Neutrophil (primary cell): Measurements from ENCODE around the gene CORO7.

ENCODE experiments used
- H3K27ac ChIP-seq: fragments of 200-600 bp; sonication (generic); 2 replicates; pipeline ENCODE4 v1.5.1; 2016; ENCODE audit warnings: mild to moderate bottlenecking, moderate library complexity
- H3K27me3 ChIP-seq: fragments of 200-600 bp; sonication (generic); 2 replicates; pipeline ENCODE4 v1.6.0; 2016; ENCODE audit warnings: mild to moderate bottlenecking
- H3K36me3 ChIP-seq: fragments of 200-600 bp; sonication (generic); 2 replicates; pipeline ENCODE4 v1.5.1; 2017
- H3K4me1 ChIP-seq, 2 experiments: fragments of 200-600 bp in 1 of 2; sonication (generic) in 1 of 2; 1 replicate in 1 of 2; 2 replicates in 1 of 2; pipeline versions ENCODE4 v1.5.1 to v1.6.1; 2013 to 2016; ENCODE audit warnings: low read depth in 1 of 2, low read length in 1 of 2, mild to moderate bottlenecking in 1 of 2, moderate library complexity in 1 of 2; ENCODE audit not compliant: control insufficient read depth in 1 of 2, insufficient read depth in 1 of 2
- H3K4me3 ChIP-seq, 2 experiments: fragments of 200-600 bp in 1 of 2; sonication (generic) in 1 of 2; 1 replicate in 1 of 2; 2 replicates in 1 of 2; pipeline ENCODE4 v1.5.1; 2013 to 2016; ENCODE audit warnings: low read depth in 1 of 2, low read length in 1 of 2, mild to moderate bottlenecking in 1 of 2, moderate library complexity in 1 of 2
- H3K9me3 ChIP-seq: fragments of 200-600 bp; sonication (generic); 2 replicates; pipeline ENCODE4 v1.5.1; 2016
- TF ChIP-seq, protein P1 (sequence below): fragments of 200-600 bp; sonication (generic); IDR thresholded peaks from 2 replicates; pipeline ENCODE4 v1.5.1; 2016; ENCODE audit warnings: antibody characterized with exemption

Gene CORO7

DNA sequence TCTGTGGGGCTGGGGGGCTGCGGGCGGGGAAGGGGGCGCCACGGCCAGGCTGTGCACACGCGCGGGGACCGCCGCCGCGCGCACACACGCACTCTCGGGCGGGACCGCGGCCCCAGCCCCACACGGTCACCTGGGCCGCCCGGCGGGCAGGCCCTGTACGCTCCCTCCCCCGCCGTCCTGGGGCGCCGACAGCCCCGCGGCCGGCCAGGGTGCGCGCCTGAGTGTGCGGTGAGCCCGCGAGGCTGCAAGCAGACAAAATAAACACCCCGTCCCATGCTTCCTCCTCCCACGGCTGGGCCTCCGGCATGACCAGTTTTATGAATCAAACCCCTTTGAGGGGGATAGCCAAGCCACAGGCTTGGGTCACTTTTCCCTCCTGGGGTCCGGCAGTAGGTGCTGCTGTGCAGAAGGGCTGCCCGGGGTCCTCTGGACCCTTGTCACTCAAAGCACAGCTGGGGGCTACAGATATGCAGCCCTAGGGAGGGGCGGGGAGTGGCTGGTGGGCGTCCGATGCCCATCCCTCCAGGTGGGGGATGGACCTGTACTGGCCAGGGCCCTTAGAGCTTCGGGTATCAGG lies 44.3 kb downstream of the CORO7 start:
- Histone ChIP-seq H3K9me3 (no peaks in the 10 kb centered on the region), H3K27me3 (peaks cover 26% of the 10 kb centered on the region), H3K27ac (peak overlapping the region; percentile 27), H3K36me3 (peaks cover 71% of the 10 kb centered on the region), H3K4me3 (peak overlapping the region; percentile 38 to 48), H3K4me1 (peaks cover 13 to 32% of the 10 kb centered on the region in 2 experiments)
- TF ChIP-seq, protein P1, sequence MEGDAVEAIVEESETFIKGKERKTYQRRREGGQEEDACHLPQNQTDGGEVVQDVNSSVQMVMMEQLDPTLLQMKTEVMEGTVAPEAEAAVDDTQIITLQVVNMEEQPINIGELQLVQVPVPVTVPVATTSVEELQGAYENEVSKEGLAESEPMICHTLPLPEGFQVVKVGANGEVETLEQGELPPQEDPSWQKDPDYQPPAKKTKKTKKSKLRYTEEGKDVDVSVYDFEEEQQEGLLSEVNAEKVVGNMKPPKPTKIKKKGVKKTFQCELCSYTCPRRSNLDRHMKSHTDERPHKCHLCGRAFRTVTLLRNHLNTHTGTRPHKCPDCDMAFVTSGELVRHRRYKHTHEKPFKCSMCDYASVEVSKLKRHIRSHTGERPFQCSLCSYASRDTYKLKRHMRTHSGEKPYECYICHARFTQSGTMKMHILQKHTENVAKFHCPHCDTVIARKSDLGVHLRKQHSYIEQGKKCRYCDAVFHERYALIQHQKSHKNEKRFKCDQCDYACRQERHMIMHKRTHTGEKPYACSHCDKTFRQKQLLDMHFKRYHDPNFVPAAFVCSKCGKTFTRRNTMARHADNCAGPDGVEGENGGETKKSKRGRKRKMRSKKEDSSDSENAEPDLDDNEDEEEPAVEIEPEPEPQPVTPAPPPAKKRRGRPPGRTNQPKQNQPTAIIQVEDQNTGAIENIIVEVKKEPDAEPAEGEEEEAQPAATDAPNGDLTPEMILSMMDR = no peak

GRCh38 chr16:4371357-4372000 lies 44.9 kb downstream of the CORO7 start, which contains the start of gene VASN:
TSS of gene VASN (plus strand) at chr16:4371848. CDS start at chr16:4380878, 9,030 bp downstream.
- H3K4me1 ChIP-seq = peaks cover 13 to 32% of the 10 kb centered on the region in 2 experiments
- H3K36me3 ChIP-seq = peaks cover 71% of the 10 kb centered on the region
- peak within 1 kb of the TSS; percentile 27 for H3K27ac ChIP-seq
- peaks cover 26% of the 10 kb centered on the region for H3K27me3 ChIP-seq
- H3K9me3 ChIP-seq = no peaks in the 10 kb centered on the region
- peak within 1 kb of the TSS; percentile 38 to 48 for H3K4me3 ChIP-seq
- TF ChIP-seq, protein P1 = no peak

- peak overlapping the region; percentile 27 for H3K27ac ChIP-seq
- H3K36me3 ChIP-seq = peaks cover 68% of the 10 kb centered on the region
- H3K4me1 ChIP-seq = peaks cover 13 to 32% of the 10 kb centered on the region in 2 experiments
- H3K9me3 ChIP-seq = no peaks in the 10 kb centered on the region
- H3K27me3 ChIP-seq = peaks cover 26% of the 10 kb centered on the region
- TF ChIP-seq, protein P1 = no peak
- no peak overlapping the region for H3K4me3 ChIP-seq
Measured at GRCh38 chr16:4370570-4371356, 45.6 kb downstream of the CORO7 start.

DNA sequence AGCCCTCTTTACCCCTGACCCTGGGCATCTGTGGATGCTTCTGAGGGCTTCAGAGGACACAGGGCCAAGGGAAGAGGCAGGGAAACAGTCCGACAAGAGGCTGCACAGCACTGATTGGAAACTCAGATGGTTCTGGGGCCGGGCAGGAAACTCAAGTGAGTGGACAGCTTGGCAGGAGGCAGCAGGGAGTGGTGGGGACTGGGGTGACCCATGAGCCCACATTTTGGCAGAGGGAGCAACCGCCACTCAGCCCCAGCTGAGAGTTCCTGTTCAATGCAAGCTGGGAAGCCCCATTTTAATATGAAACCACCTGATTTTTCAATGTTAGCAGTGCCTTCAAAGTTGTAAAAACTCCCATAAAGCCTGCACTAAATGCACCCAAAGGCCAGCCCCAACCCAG lies 46.2 kb downstream of the CORO7 start:
- Histone ChIP-seq H3K9me3 (no peaks in the 10 kb centered on the region), H3K4me1 (peaks cover 13 to 32% of the 10 kb centered on the region in 2 experiments), H3K27me3 (peaks cover 26% of the 10 kb centered on the region), H3K36me3 (peaks cover 68% of the 10 kb centered on the region), H3K4me3 (no peak overlapping the region), H3K27ac (no peak overlapping the region)
- TF ChIP-seq, protein P1 = no peak

DNA sequence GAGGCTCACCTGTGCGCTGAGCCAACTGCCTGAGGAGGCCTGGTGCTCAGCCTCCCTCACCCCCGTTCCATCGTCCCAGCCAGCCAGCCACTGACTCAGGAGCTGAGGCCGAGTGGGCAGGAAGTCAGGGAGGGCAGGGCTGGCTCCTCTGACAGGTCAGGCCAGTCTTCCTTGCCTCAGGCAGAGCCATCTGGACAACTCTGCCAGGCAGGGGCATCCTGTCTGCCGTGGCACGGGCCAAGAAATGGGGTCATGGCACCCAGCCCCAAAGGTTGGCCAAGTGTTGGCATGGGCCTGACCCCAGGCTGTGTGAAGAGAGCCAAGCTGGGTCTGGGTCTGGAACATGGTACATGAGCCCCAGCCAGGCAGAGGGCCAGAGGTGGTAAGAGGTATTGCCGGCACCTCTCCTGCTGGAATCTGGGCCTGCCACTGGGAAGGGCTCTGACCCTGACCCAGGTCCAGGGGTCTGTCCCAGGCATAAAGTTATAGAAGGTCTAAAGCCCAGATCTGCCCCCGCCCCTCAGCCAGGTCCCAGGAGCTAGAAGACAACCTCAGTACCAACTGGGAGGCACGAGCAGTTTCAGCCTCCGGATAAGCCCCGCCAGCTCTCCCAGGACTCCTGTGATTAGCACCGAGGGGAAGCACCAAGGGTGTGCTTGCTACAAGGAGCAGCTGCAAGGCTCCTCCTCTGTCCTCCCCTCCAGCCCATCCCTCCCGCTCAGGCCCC lies 47.2 kb downstream of the CORO7 start:
- TF ChIP-seq, protein P1 = no peak
- no peak overlapping the region for H3K27ac ChIP-seq
- H3K36me3 ChIP-seq = peaks cover 68% of the 10 kb centered on the region

More for the DNA sequence above, 47.2 kb downstream of the CORO7 start:
- Histone ChIP-seq H3K27me3 (peaks cover 26% of the 10 kb centered on the region), H3K9me3 (no peaks in the 10 kb centered on the region), H3K4me1 (peaks cover 13 to 32% of the 10 kb centered on the region in 2 experiments), H3K4me3 (no peak overlapping the region)
